RWPE2 (cell line): ENCODE results near the gene PRR5L.

Experiments used
- ATAC-seq: fragments of 200-7000 bp; cut with Tn5 transposase; 3 replicates; pipeline ENCODE4 v1.9.1; 2021; ENCODE audit warnings: low read depth
- DNase-seq: peaks from one replicate; pipeline ENCODE4 v3.0.0-alpha.2; 2020; ENCODE audit warnings: low spot score
- H3K27ac ChIP-seq: fragments of 450-650 bp; 2 replicates; pipeline ENCODE4 v1.5.1; 2017; ENCODE audit warnings: mild to moderate bottlenecking; ENCODE audit not compliant: poor library complexity, severe bottlenecking
- H3K27me3 ChIP-seq: fragments of 250-450 bp; sonication (Bioruptor Pico); 2 replicates; pipeline ENCODE4 v1.5.1; 2021; ENCODE audit warnings: mild to moderate bottlenecking, moderate library complexity; ENCODE audit not compliant: insufficient read depth, poor library complexity, severe bottlenecking
- H3K36me3 ChIP-seq: fragments of 250-450 bp; sonication (Bioruptor Pico); 2 replicates; pipeline ENCODE4 v1.5.1; 2020; ENCODE audit warnings: low read depth, mild to moderate bottlenecking, moderate library complexity
- H3K4me1 ChIP-seq: fragments of 250-450 bp; sonication (Bioruptor Pico); 2 replicates; pipeline ENCODE4 v1.5.1; 2021; ENCODE audit warnings: mild to moderate bottlenecking, moderate library complexity; ENCODE audit not compliant: insufficient read depth, poor library complexity, severe bottlenecking
- H3K4me3 ChIP-seq: fragments of 250-450 bp; sonication (Bioruptor Pico); 2 replicates; pipeline ENCODE4 v1.5.1; 2021; ENCODE audit warnings: mild to moderate bottlenecking, moderate library complexity; ENCODE audit not compliant: severe bottlenecking
- H3K9me3 ChIP-seq: fragments of 250-450 bp; sonication (Bioruptor Pico); 2 replicates; pipeline ENCODE4 v1.5.1; 2021; ENCODE audit warnings: mild to moderate bottlenecking, moderate library complexity; ENCODE audit not compliant: severe bottlenecking
- TF ChIP-seq, protein P1 (sequence below): fragments of 450-650 bp; IDR thresholded peaks from one replicate; pipeline ENCODE4 v1.5.1; 2017; ENCODE audit warnings: mild to moderate bottlenecking, moderate library complexity; ENCODE audit not compliant: poor library complexity, severe bottlenecking

PRR5L gene

DNA sequence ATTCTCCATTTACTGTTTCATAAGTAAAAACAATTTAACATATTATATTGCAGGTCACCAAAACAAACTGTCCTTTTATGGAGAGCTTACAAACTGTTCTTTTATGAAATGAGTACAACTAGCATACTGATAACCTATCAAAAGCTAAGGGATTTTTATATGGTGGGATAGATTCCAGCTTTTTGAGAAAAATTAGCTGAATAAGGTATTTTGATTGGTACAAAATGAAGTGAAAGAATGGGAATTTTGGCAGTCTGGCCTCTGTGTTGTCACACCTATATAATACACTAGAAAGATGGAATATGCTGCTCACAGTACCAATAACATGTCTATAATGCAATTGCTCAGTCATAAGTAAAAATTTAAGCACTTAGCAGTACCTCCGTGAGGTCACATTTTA, 202.6 kb downstream of the PRR5L start:
- no peak for ATAC-seq
- H3K9me3 ChIP-seq, result no peaks in the 10 kb centered on the region
- H3K27ac ChIP-seq, result no peak overlapping the region
- no peaks in the 10 kb centered on the region for H3K27me3 ChIP-seq
- H3K4me1 ChIP-seq, result peaks cover 9% of the 10 kb centered on the region
- DNase-seq, result no peak
- no peak overlapping the region for H3K4me3 ChIP-seq
- TF ChIP-seq, protein P1, sequence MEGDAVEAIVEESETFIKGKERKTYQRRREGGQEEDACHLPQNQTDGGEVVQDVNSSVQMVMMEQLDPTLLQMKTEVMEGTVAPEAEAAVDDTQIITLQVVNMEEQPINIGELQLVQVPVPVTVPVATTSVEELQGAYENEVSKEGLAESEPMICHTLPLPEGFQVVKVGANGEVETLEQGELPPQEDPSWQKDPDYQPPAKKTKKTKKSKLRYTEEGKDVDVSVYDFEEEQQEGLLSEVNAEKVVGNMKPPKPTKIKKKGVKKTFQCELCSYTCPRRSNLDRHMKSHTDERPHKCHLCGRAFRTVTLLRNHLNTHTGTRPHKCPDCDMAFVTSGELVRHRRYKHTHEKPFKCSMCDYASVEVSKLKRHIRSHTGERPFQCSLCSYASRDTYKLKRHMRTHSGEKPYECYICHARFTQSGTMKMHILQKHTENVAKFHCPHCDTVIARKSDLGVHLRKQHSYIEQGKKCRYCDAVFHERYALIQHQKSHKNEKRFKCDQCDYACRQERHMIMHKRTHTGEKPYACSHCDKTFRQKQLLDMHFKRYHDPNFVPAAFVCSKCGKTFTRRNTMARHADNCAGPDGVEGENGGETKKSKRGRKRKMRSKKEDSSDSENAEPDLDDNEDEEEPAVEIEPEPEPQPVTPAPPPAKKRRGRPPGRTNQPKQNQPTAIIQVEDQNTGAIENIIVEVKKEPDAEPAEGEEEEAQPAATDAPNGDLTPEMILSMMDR, result no peak
- peaks cover 80% of the 10 kb centered on the region for H3K36me3 ChIP-seq

DNA sequence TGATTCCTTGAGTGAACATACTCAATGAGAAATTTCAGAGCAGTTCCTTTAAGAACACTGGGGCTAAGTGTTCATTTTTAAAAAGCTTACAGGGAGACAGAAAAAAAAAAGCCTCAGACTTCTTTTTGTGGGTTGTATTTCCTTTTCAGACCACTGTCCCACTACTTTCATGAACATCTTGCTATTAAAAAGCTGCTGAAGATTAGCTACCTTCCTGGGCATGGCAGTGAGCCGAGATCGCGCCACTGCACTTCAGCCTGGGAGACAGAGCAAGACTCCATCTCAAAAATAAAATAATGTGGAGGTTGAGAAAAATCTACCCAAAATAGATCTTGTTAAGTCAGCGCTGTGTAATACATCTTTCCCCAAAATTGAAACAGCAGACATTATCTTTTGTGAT, 203.2 kb downstream of the PRR5L start:
- no peak for DNase-seq
- no peak overlapping the region for H3K27ac ChIP-seq
- no peaks in the 10 kb centered on the region for H3K9me3 ChIP-seq
- TF ChIP-seq, protein P1, result no peak
- no peak overlapping the region for H3K4me3 ChIP-seq
- H3K4me1 ChIP-seq, result peaks cover 9% of the 10 kb centered on the region
- H3K27me3 ChIP-seq, result no peaks in the 10 kb centered on the region
- peaks cover 81% of the 10 kb centered on the region for H3K36me3 ChIP-seq
- ATAC-seq, result no peak

DNA sequence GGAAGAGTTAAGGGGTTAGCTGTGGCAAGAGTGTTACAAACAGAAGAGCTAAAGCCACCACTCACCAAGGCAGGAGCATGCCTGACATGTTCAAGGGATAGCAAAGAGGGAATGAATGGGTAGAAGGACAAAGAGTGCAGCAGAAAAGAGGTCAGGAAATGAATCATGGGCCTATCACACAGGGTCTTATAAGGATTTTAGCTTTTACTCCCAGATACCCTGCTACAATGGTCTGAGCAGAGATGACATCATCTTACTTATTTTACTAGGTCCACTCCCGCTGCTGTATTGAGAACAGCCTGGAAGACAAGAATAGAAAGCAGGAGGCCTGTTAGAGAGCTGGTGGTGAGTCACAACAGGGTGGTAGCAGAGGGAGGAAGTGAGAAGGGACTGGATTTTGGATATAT, 204.2 kb downstream of the PRR5L start:
- no peaks in the 10 kb centered on the region for H3K9me3 ChIP-seq
- H3K4me1 ChIP-seq, result peaks cover 9% of the 10 kb centered on the region
- DNase-seq (no peak), ATAC-seq (peak; percentile 99)
- TF ChIP-seq, protein P1, result no peak
- H3K27ac ChIP-seq, result peak overlapping the region; percentile 62
- H3K36me3 ChIP-seq, result peaks cover 77% of the 10 kb centered on the region
- no peaks in the 10 kb centered on the region for H3K27me3 ChIP-seq
- no peak overlapping the region for H3K4me3 ChIP-seq

DNA sequence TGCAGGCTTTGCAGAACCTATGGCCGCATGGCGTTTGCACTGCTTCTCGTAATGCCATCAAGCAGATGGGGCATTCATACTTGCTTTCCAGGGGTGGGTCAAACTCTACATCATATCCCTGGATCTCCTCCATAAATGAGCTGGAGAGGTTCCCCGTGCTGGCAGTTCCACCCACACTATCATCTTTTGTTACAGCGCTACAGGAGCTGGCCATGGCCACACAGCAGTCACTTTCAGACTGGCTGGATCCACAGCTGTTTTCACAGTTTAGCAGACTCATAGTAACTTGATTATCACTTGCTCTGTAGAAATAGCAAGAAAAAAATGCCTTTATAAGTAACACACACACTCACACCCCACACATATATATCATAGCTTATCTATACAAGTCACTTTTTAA, 205.1 kb downstream of the PRR5L start:
- no peak for ATAC-seq
- no peak overlapping the region for H3K4me3 ChIP-seq
- no peak for DNase-seq
- H3K27ac ChIP-seq, result peak overlapping the region; percentile 62
- TF ChIP-seq, protein P1, result no peak
- peaks cover 9% of the 10 kb centered on the region for H3K4me1 ChIP-seq
- peaks cover 69% of the 10 kb centered on the region for H3K36me3 ChIP-seq
- no peaks in the 10 kb centered on the region for H3K9me3 ChIP-seq
- no peaks in the 10 kb centered on the region for H3K27me3 ChIP-seq

DNA sequence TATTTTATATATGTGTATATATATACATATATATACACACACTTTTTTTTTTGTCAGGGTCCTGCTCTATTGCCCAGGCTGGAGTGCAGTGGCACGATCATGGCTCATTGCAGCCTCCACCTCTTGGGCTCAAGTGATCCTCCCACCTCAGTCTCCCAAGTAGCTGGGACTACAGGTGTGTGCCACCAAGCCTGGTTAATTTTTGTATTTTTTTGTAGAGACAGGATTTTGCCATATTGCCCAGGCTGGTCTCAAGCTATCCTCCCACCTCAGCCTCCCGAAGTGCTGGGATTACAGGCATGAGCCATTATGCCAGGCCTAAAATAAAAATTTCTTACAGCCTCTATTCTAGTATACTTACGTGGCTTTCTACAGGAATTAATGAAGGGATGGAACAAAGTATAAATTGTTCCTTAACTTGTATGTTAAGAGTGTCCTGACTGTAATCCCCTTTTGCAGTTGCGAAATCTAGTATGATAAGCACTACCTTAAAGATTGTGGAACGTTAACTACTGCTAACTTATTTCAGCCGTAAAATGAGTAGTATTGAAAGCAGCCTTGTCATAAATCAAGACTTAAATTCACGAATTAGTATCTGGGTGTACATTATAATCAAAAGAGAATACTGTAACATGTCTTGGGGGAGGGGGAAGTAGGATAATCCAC, 211.9 kb downstream of the PRR5L start:
- Histone ChIP-seq H3K27ac (no peak overlapping the region), H3K9me3 (no peaks in the 10 kb centered on the region), H3K4me3 (peak overlapping the region; percentile 88), H3K36me3 (peaks cover 23% of the 10 kb centered on the region), H3K4me1 (peaks cover 10% of the 10 kb centered on the region), H3K27me3 (no peaks in the 10 kb centered on the region)
- TF ChIP-seq, protein P1, result no peak
- DNase-seq (no peak), ATAC-seq (no peak)
